HG03520 (cell line): ENCODE results near the gene PPT2.

Source experiments
- ATAC-seq: cut with Tn5 transposase; IDR thresholded peaks from one replicate; pipeline ENCODE4 v1.9.1; 2021; ENCODE audit warnings: mild to moderate bottlenecking, moderate library complexity; ENCODE audit not compliant: unreplicated experiment

The PPT2 gene

GRCh38 chr6:32151181-32151862, 2.6 kb upstream of the PPT2 start:
- no peak for ATAC-seq

DNA sequence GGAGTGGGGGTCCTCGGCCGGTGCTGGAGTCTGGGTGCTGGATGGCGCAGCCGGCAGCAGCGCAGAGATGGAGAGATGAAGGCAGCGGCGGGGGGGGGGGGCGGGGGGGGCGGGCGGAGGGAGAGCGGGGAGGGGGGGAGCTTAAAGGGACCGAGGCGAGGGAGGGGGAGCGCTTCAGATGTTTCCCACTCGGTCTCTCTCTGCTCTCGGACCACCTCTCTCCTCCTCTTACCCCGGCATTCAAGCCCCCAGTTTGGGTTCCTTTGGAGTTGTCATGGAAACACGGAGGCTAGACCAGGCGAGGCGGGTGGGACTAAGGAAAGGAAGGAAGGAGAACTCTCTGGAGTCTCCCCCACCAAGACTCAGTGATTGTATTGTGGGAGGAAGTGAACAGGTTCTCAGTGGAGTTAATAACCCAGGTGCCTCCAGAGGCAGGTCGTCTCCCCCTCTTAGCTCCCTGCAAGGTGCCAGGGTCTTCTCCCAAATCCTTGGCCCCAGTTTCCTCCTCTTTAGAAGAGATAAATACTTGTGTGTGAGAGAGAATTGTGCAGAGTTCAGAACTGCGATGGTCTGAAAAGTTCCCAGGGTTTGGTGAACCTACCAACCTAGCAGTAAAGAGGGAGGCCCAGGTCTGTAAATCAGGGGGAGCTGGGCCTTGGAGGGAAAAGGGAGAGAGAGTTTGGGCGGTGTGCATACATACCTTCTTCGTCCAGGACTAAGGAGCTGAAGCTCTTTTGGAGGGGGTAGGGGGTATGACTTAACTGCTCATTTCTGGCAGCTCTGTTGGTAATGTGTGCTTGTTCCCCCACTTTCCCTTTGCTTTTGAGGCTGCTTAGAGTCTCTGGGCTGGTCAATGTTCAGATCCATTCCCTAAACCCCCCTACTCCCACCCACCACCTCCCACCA, 1.8 kb upstream of the PPT2 start, which contains the start of gene PRRT1:
Gene PRRT1, minus strand, starts transcription at position 77 of the 906 bp plus-strand sequence. CDS start 112 bp downstream, outside the sequence.
- no peak for ATAC-seq

DNA sequence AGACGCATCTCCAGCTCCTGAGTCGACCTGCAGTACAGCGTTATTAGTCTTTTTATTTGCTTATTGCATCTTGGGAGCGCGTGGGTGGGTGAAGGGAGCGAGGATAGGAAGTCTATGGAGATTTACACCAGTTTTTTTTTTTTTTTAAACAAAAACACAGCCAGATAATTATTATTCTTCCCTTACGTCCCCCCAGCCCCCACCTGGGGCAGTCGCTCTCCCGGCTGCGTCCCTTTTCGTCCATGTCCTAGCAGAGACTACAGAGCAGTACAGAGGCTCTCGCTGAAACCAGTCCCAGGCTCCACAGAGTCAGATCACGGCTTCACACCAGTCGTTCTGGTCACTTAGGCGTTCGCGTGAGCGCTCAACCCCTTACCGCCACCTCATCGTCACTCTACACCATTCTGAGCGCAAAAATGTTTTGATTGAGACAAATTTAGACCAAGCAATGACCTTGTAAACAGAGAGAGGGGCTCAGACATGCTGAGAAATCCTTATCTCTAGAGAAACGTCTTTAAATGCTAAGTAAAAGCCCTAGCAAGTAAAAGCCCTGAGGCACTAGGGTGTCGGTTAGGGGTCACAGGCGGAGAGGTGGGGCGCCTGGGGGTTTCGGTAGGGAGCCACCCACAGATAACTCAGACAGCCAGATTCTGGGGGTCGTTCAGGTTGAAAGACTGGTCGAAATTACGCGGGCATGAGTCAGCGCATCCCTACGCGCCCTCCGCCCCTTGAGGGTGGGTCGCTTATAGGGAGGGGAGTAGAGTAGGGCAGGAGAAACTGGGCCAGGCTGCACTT, 975 bp upstream of the PPT2 start:
- no peak for ATAC-seq

DNA sequence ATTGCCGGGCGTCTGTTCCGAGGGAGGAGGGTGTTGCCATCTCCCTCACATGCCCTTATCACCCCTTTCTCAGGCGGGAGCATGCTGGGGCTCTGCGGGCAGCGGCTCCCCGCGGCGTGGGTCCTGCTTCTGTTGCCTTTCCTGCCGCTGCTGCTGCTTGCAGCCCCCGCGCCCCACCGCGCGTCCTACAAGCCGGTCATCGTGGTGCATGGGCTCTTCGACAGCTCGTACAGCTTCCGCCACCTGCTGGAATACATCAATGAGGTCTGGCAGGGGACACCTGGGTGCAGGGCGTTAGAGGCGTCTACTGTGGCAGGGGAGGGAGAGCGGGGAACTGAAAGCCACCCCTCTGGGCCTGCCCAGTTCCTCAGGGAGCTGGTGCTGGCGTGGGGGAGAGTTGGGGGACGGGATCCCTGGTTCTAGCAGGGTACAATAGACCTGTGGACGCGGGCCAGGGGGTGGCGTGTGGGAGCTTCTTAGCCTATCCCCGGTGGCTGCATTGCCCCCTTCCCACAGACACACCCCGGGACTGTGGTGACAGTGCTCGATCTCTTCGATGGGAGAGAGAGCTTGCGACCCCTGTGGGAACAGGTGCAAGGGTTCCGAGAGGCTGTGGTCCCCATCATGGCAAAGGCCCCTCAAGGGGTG, 697 bp downstream of the PPT2 start:
- no peak for ATAC-seq

DNA sequence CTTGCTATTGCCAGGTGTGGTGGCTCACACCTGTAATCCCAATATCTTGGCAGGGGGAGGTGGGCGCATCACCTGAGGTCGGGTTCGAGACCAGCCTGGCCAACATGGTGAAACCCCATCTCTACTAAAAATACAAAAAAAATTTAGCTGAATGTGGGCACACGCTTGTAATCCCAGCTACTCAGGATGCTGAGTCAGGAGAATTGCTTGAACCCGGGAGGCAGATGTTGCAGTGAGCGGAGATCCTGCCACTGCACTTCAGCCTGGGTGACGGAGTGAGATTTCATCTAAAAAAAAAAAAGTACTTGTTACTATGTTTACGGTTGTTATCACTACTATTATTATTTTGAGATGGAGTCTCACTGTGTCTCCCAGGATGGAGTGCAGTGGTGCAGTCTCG, 3.0 kb downstream of the PPT2 start:
- ATAC-seq, result no peak

DNA sequence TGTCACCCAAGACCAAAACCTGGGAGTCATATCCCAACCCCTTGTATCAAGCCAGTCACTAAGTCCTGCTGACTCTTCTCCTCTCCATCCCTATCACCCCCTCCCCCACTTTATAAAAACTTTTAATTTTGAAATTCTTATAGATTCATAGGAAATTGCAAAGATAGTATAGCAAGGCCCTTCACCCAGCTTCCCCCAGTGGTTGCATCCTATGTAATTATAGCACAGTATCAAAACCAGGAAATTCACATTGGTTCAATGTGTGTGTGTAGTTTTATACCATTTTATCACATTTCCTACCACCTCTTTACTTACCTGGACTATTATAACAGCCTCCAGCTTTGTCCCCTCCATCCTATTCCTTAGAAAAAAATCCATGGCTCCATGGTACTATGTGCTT, 4.1 kb downstream of the PPT2 start:
- no peak for ATAC-seq

GRCh38 chr6:32163559-32164258, 9.8 kb downstream of the PPT2 start:
- no peak for ATAC-seq

DNA sequence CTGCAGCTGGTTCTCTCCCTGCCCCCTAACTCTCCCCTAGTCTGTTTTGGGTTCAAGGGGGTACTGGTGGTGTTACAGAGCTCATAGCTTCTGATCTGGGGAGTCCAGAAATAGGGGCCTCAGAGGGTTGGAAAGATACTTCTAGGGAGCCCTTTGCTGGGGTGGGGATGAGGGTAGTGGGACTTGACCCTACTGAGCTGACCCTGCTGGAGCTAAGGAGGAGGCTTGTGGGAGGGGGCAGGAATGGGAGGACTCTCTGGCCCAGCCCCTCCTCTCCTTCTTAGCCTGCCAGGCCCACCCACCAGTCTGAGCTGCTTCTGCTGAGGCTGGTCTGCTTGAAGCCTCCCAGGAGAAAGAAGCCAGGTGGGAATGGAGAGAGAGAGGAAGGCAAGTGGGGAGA, 10.4 kb downstream of the PPT2 start, which contains the start of gene EGFL8:
Gene EGFL8, plus strand, starts transcription at position 301 of the 400 bp plus-strand sequence. CDS start 1,571 bp downstream, outside the sequence.
- no peak for ATAC-seq

DNA sequence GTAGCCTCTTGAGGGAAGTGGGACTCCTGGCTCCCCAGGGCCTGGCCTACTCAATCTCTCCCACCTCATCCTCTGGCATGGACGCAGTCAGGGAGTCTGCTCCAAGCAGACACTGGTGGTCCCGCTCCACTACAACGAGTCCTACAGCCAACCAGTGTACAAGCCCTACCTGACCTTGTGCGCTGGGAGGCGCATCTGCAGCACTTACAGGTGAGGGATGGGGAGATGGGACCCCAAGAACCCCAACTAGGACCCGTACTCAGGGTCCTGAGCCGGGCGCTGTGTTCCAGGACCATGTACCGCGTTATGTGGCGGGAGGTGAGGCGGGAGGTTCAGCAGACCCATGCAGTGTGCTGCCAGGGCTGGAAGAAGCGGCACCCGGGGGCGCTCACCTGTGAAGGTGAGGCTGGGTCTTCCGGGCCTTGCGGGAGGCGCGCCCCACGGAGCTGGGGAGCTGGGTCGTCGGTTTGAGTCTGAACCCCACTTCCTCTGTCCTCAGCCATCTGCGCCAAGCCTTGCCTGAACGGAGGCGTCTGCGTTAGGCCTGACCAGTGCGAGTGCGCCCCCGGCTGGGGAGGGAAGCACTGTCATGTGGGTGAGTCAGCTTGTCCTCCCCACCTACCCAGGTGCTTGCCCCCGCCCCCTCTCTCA, 12.6 kb downstream of the PPT2 start:
- ATAC-seq, result no peak

GRCh38 chr6:32167154-32167760, 13.3 kb downstream of the PPT2 start:
- no peak for ATAC-seq

GRCh38 chr6:32167761-32168262, 13.9 kb downstream of the PPT2 start:
- ATAC-seq, result no peak

GRCh38 chr6:32168350-32168749, 14.4 kb downstream of the PPT2 start:
- no peak for ATAC-seq

- no peak for ATAC-seq
These were observed 15.1 kb downstream of the PPT2 start for GRCh38 chr6:32168807-32169591.

DNA sequence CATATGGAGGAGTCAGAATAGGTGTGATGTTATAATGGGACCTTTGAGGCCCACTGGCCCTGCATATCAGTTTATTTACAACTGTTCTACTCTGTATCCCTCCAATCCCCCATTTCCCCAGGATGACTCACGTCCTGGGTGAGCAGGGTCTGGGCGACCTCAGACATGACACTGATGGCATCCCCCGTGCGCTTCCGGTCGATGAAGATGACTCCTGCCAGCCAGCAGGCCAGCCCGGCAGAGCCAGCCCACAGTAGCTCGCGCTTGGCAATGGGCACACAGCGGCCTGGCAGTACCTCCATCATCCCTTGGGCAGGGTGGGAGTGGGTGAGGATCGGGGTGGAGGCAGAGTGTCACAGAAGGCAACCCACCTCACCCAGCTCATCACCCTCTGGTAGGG, 16.4 kb downstream of the PPT2 start:
- no peak for ATAC-seq

DNA sequence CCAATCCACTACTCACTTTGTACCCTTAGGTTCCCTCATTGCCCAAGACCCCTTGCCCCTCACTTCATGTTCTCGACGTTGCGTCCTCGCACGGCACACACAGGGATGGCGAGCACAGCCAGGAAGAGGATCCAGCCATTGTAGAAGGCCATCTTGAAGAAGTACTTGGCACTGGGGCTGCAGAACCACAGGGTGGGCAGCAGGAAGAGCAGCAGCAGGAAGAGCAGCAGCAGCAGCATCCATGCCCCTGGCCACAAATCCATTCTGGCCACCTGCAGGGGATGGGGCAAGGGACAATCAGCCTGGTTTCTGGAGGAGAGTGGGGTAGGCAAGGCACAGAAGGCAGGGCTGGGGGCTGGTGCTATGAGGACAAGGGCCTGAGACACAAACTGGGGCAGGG, 17.3 kb downstream of the PPT2 start:
- no peak for ATAC-seq

- no peak for ATAC-seq
These were observed 19.2 kb downstream of the PPT2 start for GRCh38 chr6:32173051-32173727.

DNA sequence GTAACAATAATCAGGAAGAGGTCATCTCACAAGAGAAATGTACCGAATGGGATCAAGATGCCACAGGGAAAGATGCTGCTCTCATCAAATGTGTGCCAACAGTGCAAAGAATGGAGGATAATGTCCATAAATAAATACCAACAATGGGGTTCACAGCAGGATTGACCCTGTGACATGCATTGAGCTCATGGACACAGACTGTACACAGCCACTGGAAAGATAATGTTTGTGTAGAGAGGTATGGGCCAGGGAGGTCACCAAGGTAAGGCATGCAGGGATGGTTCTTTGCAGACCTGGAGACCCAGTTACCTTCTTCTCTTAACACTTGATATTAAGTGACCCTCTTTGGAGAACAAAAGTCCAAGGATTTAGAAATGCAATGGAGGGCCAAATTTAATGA, 20.5 kb downstream of the PPT2 start:
- ATAC-seq, result no peak

- ATAC-seq, result no peak
These were observed 21.4 kb downstream of the PPT2 start for GRCh38 chr6:32175322-32175710.
